Sigmoid colon (tissue), 7 donors: ENCODE measurements around the gene SRSF9. TPM values are rescaled to one million over a fixed set of nuclear protein-coding genes. Genes with fewer than 3 reads are reported as not detected.

ENCODE experiments used
- DNase-seq: peaks from one replicate; pipeline ENCODE4 v3.0.0-alpha.2; 2019
- H3K27ac ChIP-seq, 4 donors: fragments of 200-600 bp; sonication (generic); one replicate each; pipeline ENCODE4 v1.5.1; 2016 to 2019; ENCODE audit warnings: mild to moderate bottlenecking in 1 of 4
- H3K27me3 ChIP-seq, 3 donors: fragments of 200-600 bp; sonication (generic); one replicate each; pipeline ENCODE4 v1.5.1; 2019; ENCODE audit warnings: mild to moderate bottlenecking in 1 of 3
- H3K36me3 ChIP-seq, 4 donors: fragments of 200-600 bp; sonication (generic); one replicate each; pipeline ENCODE4 v1.5.1; 2016 to 2019
- H3K4me1 ChIP-seq, 4 donors: fragments of 200-600 bp; sonication (generic); one replicate each; pipeline ENCODE4 v1.5.1; 2017 to 2019
- H3K4me3 ChIP-seq, 4 donors: fragments of 200-600 bp; sonication (generic); one replicate each; pipeline ENCODE4 v1.5.1; 2017 to 2019; ENCODE audit warnings: mild to moderate bottlenecking in 2 of 4, moderate library complexity in 1 of 4
- H3K9me3 ChIP-seq, 4 donors: fragments of 200-600 bp in 3 of 4; sonication (generic) in 3 of 4; one replicate each; pipeline versions ENCODE4 v1.5.1 to v1.6.1; 2013 to 2019
- EP300 ChIP-seq, 4 donors: sonication (generic); formaldehyde crosslinking; IDR thresholded peaks; one replicate each; pipeline ENCODE4 v1.6.1; 2017; ENCODE audit warnings: antibody characterized with exemption in 4 of 4
- POLR2A ChIP-seq, 2 donors: fragments of 450-650 bp; IDR thresholded peaks; one replicate each; pipeline ENCODE4 v1.6.1; 2016; ENCODE audit warnings: antibody characterized with exemption in 2 of 2, mild to moderate bottlenecking in 2 of 2, moderate library complexity in 2 of 2
- POLR2AphosphoS5 ChIP-seq, 4 donors: sonication (generic); formaldehyde crosslinking; IDR thresholded peaks; one replicate each; pipeline ENCODE4 v1.6.1; 2017; ENCODE audit warnings: antibody characterized with exemption in 4 of 4
- WGBS, 2 donors: extraction: QIAGEN DNeasy Blood & Tissue Kit; methylation state at CpG; one replicate each; pipeline ENCODE4 v1.1.7; 2013; 5-methylcytosine and 5-hydroxymethylcytosine counted together
- intact Hi-C: fragments of 100-400 bp; cut with DNase I; formaldehyde crosslinking; loops from one replicate; pipeline ENCODE4 v1.15.1; 2023
- polyA plus RNA-seq, 3 donors: library from polyadenylated mRNA; stranded (reverse); fragments of 200-250 nt; gene quantifications; one replicate each; pipeline ENCODE4 v1.2.3, GENCODE V29; 2013
- total RNA-seq, 4 donors: library from RNA; depleted of rRNA; stranded (reverse); fragments of >200 nt; gene quantifications; one replicate each; pipeline ENCODE4 v1.1.0, GENCODE V29; 2016
- TF ChIP-seq, protein P1 (sequence below), 4 experiments: fragments of 450-650 bp in 3 of 4; fragments of 200-600 bp in 1 of 4; IDR thresholded peaks; one replicate each; pipeline ENCODE4 v1.5.1; 2016 to 2019; ENCODE audit warnings: antibody characterized with exemption in 4 of 4, mild to moderate bottlenecking in 3 of 4, moderate library complexity in 2 of 4
- donor health status: healthy with polysubstance abuse.
- donor health status: Bipolar disorder and iron deficiency.
- donor health status: healthy.

Gene SRSF9
- total and polyA plus RNA-seq, 7 donors = 41.4 to 187 (median 55.1) TPM

DNA sequence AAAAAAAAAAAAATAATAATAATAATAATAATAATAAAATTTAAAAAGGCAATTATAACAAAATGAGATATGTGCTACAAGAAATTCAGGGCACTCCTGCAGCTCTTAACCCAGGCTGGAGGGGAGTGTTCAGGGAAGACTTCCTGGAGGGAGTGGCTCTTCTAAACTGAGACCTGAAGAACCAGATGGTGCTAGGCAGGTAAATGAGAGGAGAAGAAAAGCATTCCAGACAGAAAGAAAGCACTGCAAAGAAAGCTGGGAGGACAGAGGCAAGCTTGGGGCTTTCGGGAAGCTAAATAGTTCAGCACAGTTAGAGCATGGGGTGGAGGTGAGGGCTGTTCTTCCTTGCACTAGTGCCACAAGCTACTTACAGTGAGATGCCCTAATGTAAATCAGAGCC, 9.9 kb upstream of the SRSF9 start:
- Histone ChIP-seq H3K4me3 (no peak overlapping the region), H3K9me3 (no peaks in the 10 kb centered on the region), H3K36me3 (peaks cover 0 to 5% (median 0%) of the 10 kb centered on the region in 4 donors), H3K27me3 (no peaks in the 10 kb centered on the region), H3K27ac (no peak overlapping the region), H3K4me1 (no peaks in the 10 kb centered on the region)
- TF ChIP-seq, protein P1, sequence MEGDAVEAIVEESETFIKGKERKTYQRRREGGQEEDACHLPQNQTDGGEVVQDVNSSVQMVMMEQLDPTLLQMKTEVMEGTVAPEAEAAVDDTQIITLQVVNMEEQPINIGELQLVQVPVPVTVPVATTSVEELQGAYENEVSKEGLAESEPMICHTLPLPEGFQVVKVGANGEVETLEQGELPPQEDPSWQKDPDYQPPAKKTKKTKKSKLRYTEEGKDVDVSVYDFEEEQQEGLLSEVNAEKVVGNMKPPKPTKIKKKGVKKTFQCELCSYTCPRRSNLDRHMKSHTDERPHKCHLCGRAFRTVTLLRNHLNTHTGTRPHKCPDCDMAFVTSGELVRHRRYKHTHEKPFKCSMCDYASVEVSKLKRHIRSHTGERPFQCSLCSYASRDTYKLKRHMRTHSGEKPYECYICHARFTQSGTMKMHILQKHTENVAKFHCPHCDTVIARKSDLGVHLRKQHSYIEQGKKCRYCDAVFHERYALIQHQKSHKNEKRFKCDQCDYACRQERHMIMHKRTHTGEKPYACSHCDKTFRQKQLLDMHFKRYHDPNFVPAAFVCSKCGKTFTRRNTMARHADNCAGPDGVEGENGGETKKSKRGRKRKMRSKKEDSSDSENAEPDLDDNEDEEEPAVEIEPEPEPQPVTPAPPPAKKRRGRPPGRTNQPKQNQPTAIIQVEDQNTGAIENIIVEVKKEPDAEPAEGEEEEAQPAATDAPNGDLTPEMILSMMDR (IDR thresholded peaks at IDR 0.05) = no peak
- intact Hi-C loops = no loop called here
- no peak for DNase-seq
- 93% methylated on average over 1 of the region's 1 CpG for WGBS, 2 donors

DNA sequence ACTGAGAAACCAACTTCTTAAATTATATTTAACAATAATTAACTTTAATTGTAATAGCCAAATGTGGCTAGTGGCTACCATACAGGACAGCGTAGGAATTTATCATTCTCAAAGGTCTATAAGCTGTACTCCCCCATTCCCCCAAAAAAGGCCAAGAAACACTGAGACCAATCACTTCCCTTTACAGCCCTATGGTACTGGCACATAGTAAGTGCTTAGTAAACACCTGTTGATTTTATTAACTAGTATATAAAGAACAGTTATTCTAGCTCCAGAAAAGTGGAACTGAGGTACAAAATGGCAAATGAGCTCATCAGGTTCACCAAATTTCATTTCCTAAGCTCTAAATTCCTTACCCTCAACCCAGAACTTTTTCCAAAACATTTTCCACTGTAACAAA, 6.1 kb upstream of the SRSF9 start:
- Histone ChIP-seq H3K27me3 (no peaks in the 10 kb centered on the region), H3K9me3 (no peaks in the 10 kb centered on the region), H3K4me1 (peaks cover 0 to 6% (median 3%) of the 10 kb centered on the region in 4 donors), H3K4me3 (no peak overlapping the region), H3K27ac (no peak overlapping the region), H3K36me3 (no peaks in the 10 kb centered on the region)
- TF ChIP-seq POLR2AphosphoS5 (IDR thresholded peaks at IDR 0.05) (no peak), POLR2A (IDR thresholded peaks at IDR 0.05) (no peak), EP300 (IDR thresholded peaks at IDR 0.05) (no peak)
- TF ChIP-seq, protein P1 (IDR thresholded peaks at IDR 0.05) = no peak
- 92 to 100% methylated on average over 1 of the region's 1 CpG for WGBS, 2 donors
- DNase-seq = no peak
- intact Hi-C loops = no loop called here

DNA sequence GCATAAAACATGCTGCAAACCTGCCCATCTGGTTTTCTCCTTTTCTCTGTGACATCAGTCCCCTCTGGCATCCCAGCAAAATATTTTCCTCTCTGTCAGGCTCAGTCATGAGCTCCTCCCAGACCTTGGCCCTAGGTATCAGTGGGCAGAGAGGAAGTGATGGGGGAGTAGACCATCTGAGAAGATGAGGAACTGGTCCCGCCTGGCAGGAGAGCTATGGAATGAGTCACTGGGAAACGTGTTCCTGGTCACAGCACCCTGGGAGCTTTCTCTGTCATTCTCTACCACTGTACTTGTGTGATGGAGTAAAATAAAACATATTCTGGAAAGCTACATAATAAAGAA, 5.0 kb upstream of the SRSF9 start:
- intact Hi-C loops = no loop called here
- no peaks in the 10 kb centered on the region for H3K36me3 ChIP-seq
- H3K4me3 ChIP-seq = no peak overlapping the region
- TF ChIP-seq, protein P1 (IDR thresholded peaks at IDR 0.05) = no peak
- no peak for TF ChIP-seq POLR2AphosphoS5 (IDR thresholded peaks at IDR 0.05)
- TF ChIP-seq POLR2A (IDR thresholded peaks at IDR 0.05) = no peak
- no peak for TF ChIP-seq EP300 (IDR thresholded peaks at IDR 0.05)
- H3K27ac ChIP-seq = no peak overlapping the region
- DNase-seq = no peak
- no peaks in the 10 kb centered on the region for H3K27me3 ChIP-seq
- H3K4me1 ChIP-seq = peaks cover 0 to 14% (median 10%) of the 10 kb centered on the region in 4 donors
- H3K9me3 ChIP-seq = no peaks in the 10 kb centered on the region
- WGBS, 2 donors = 9 to 32% methylated on average over 2 of the region's 2 CpGs

DNA sequence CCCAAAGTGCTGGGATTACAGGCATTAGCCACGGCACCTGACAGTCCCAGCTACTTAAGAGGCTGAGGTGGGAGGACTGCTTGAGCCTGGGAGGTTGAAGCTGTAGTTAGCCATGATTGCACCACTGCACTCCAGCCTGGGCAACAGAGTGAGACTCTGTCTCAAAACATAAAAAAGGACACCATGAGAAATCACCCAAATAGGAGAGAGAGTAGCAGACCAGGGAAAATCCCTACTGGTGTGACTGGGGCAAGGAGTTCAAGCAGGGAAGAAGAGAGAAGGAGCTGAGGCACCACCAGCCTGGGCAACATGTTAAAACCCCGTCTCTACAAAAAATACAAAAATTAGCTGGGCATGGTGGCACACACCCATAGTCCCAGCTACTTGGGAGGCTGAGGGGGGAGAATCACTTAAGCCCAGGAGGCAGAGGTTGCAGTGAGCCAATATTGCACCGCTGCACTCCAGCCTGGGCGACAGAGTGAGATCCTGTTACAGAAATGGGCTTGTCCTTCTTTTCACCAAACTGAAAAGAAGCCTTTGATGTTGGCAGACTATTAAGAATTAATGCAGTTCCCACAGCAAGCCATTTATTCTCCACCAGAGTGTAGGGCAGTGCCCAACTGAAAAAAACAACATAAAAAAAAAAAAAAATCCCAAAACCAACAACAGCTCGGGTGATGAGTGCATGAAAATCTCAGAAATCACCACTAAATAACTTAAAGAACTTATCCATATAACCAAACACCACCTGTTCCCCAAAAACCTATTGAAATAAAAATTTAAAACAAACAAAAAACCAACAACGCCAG, 4.5 kb upstream of the SRSF9 start:
- peaks cover 0 to 14% (median 10%) of the 10 kb centered on the region in 4 donors for H3K4me1 ChIP-seq
- no peaks in the 10 kb centered on the region for H3K36me3 ChIP-seq
- intact Hi-C loops = no loop called here
- H3K9me3 ChIP-seq = no peaks in the 10 kb centered on the region
- DNase-seq = no peak
- H3K27ac ChIP-seq = no peak overlapping the region
- WGBS, 2 donors = 63 to 81% methylated on average over 6 of the region's 6 CpGs
- no peak overlapping the region for H3K4me3 ChIP-seq
- TF ChIP-seq, protein P1 (IDR thresholded peaks at IDR 0.05) = no peak
- TF ChIP-seq POLR2A (IDR thresholded peaks at IDR 0.05) = no peak
- TF ChIP-seq EP300 (IDR thresholded peaks at IDR 0.05) = no peak
- TF ChIP-seq POLR2AphosphoS5 (IDR thresholded peaks at IDR 0.05) = no peak
- no peaks in the 10 kb centered on the region for H3K27me3 ChIP-seq

DNA sequence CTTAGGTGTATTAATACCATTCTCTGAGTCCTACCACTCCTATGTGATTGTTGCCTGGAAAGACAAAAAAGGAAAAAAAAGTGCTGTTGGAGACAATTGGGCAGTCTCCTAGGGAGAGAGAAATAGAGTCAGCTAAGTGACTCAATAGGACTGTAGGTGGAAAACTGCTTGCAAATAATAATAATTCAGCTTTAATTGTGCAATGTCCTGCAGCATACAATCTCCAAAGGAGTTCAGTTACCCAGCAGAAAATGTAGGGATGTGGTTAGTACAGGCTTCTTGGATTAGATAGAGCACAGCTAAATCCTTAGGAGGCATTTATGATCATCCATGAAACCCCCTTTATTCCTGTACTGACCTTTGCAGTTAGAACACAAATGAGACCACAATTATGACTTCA, 3.0 kb upstream of the SRSF9 start:
- TF ChIP-seq POLR2AphosphoS5 (IDR thresholded peaks at IDR 0.05) (no peak), EP300 (IDR thresholded peaks at IDR 0.05) (no peak), POLR2A (IDR thresholded peaks at IDR 0.05) (no peak)
- TF ChIP-seq, protein P1 (IDR thresholded peaks at IDR 0.05) = no peak
- intact Hi-C loops = no loop called here
- Histone ChIP-seq H3K36me3 (no peaks in the 10 kb centered on the region), H3K4me3 (no peak overlapping the region), H3K4me1 (peaks cover 0 to 24% (median 15%) of the 10 kb centered on the region in 4 donors), H3K27ac (no peak overlapping the region), H3K9me3 (no peaks in the 10 kb centered on the region), H3K27me3 (no peaks in the 10 kb centered on the region)
- DNase-seq = no peak
